Breast epithelium (tissue), 4 donors: Measurements from ENCODE around the gene PFKL. TPM values are rescaled to one million over a fixed set of nuclear protein-coding genes. Genes with fewer than 3 reads are reported as not detected.

Source experiments
- DNase-seq, 2 donors: peaks; one replicate each; pipeline ENCODE4 v3.0.0-alpha.2; 2019; ENCODE audit warnings: low spot score in 2 of 2
- H3K27ac ChIP-seq, 2 donors: fragments of 200-600 bp; sonication (generic) in 1 of 2; one replicate each; pipeline ENCODE4 v1.5.1; 2016 to 2019; ENCODE audit warnings: mild to moderate bottlenecking in 1 of 2
- H3K27me3 ChIP-seq, 2 donors: fragments of 200-600 bp; sonication (generic) in 1 of 2; one replicate each; pipeline versions ENCODE4 v1.5.1 to v1.6.0; 2017 to 2019; ENCODE audit warnings: control low read depth in 1 of 2, mild to moderate bottlenecking in 1 of 2
- H3K36me3 ChIP-seq: fragments of 200-600 bp; one replicate; pipeline ENCODE4 v1.5.1; 2019
- H3K4me1 ChIP-seq, 2 donors: fragments of 200-600 bp; sonication (generic); one replicate each; pipeline ENCODE4 v1.5.1; 2016 to 2019; ENCODE audit warnings: control low read depth in 1 of 2
- H3K4me3 ChIP-seq, 3 donors: fragments of 200-600 bp; sonication (generic); 1 replicate in 2 of 3; 2 replicates in 1 of 3; pipeline ENCODE4 v1.5.1; 2016 to 2019; ENCODE audit warnings: mild to moderate bottlenecking in 3 of 3, moderate library complexity in 2 of 3
- H3K9me3 ChIP-seq, 2 donors: fragments of 200-600 bp; sonication (generic) in 1 of 2; one replicate each; pipeline ENCODE4 v1.5.1; 2016 to 2019; ENCODE audit warnings: control low read depth in 1 of 2
- POLR2A ChIP-seq: fragments of 450-650 bp; IDR thresholded peaks from one replicate; pipeline ENCODE4 v1.6.1; 2016; ENCODE audit warnings: antibody characterized with exemption, mild to moderate bottlenecking, moderate library complexity
- POLR2AphosphoS5 ChIP-seq, 3 donors: sonication (generic); formaldehyde crosslinking; IDR thresholded peaks; one replicate each; pipeline ENCODE4 v1.6.1; 2017; ENCODE audit warnings: antibody characterized with exemption in 3 of 3
- intact Hi-C: fragments of 100-400 bp; cut with DNase I; formaldehyde crosslinking; loops from one replicate; pipeline ENCODE4 v1.15.1; 2023; ENCODE audit warnings: low total_unique reads
- total RNA-seq, 3 donors: library from RNA; depleted of rRNA; stranded (reverse); fragments of >200 nt; gene quantifications; one replicate each; pipeline ENCODE4 v1.1.0, GENCODE V29; 2016
- TF ChIP-seq, protein P1 (sequence below), 3 donors: fragments of 450-650 bp; IDR thresholded peaks; one replicate each; pipeline ENCODE4 v1.5.1; 2016 to 2017; ENCODE audit warnings: antibody characterized with exemption in 3 of 3, mild to moderate bottlenecking in 3 of 3, moderate library complexity in 3 of 3

The PFKL gene
- total RNA-seq, 3 donors from 2014 or later, result 80.9 to 101 (median 97.9) TPM

DNA sequence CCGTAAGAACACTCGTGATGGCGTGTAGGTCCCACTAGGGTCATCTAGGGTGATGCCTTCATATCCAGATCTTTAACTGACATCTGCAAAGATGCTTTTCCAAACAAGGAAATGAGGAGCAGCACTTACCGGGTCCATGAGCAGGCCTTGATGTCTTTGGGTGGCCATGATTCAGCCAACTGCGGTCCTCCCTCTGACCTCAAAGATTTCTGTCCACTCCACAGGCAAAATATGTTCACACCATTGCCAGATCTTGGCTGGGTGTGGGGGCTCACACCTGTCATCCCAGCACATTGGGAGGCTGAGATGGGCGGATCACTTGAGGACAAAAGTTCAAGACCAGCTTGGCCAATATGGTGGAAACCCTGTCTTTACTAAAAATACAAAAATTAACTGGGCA lies 71.7 kb downstream of the PFKL start:
- Histone ChIP-seq H3K4me1 (no peaks in the 10 kb centered on the region), H3K27me3 (peaks cover 0 to 47% of the 10 kb centered on the region in 2 donors), H3K4me3 (no peak overlapping the region), H3K9me3 (peaks cover 0 to 7% of the 10 kb centered on the region in 2 donors), H3K36me3 (no peaks in the 10 kb centered on the region), H3K27ac (no peak overlapping the region)
- no peak for DNase-seq
- intact Hi-C loops, result no loop called here
- TF ChIP-seq POLR2AphosphoS5 (IDR thresholded peaks at IDR 0.05) (no peak), POLR2A (no peak)
- TF ChIP-seq, protein P1, sequence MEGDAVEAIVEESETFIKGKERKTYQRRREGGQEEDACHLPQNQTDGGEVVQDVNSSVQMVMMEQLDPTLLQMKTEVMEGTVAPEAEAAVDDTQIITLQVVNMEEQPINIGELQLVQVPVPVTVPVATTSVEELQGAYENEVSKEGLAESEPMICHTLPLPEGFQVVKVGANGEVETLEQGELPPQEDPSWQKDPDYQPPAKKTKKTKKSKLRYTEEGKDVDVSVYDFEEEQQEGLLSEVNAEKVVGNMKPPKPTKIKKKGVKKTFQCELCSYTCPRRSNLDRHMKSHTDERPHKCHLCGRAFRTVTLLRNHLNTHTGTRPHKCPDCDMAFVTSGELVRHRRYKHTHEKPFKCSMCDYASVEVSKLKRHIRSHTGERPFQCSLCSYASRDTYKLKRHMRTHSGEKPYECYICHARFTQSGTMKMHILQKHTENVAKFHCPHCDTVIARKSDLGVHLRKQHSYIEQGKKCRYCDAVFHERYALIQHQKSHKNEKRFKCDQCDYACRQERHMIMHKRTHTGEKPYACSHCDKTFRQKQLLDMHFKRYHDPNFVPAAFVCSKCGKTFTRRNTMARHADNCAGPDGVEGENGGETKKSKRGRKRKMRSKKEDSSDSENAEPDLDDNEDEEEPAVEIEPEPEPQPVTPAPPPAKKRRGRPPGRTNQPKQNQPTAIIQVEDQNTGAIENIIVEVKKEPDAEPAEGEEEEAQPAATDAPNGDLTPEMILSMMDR (IDR thresholded peaks at IDR 0.05), result no peak

DNA sequence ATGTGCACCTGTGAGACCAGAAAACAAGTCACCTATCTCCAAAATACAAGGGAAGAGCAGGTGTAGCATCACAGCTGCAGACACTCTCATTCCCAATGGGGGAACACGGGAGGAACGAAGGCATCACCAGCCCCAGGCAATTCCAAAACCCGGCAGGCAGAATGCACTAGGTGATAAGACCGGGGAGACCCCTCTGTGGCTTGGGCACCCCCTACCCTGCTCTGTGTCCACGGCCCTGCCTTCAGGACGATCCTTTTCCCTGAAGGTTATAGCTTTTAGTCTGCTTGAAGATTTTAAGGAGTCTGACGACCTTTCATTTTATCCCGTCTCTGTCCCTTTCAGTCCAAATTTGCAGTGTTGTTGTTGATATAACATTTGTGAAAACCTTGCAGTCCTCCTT lies 72.8 kb downstream of the PFKL start:
- no peak overlapping the region for H3K27ac ChIP-seq
- intact Hi-C loops, result no loop called here
- H3K27me3 ChIP-seq, result peaks cover 0 to 56% of the 10 kb centered on the region in 2 donors
- DNase-seq, result no peak
- no peak for TF ChIP-seq POLR2AphosphoS5 (IDR thresholded peaks at IDR 0.05)
- TF ChIP-seq, protein P1 (IDR thresholded peaks at IDR 0.05), result no peak
- TF ChIP-seq POLR2A, result no peak
- no peak overlapping the region for H3K4me3 ChIP-seq
- no peaks in the 10 kb centered on the region for H3K36me3 ChIP-seq
- no peaks in the 10 kb centered on the region for H3K4me1 ChIP-seq
- peaks cover 0 to 7% of the 10 kb centered on the region in 2 donors for H3K9me3 ChIP-seq

DNA sequence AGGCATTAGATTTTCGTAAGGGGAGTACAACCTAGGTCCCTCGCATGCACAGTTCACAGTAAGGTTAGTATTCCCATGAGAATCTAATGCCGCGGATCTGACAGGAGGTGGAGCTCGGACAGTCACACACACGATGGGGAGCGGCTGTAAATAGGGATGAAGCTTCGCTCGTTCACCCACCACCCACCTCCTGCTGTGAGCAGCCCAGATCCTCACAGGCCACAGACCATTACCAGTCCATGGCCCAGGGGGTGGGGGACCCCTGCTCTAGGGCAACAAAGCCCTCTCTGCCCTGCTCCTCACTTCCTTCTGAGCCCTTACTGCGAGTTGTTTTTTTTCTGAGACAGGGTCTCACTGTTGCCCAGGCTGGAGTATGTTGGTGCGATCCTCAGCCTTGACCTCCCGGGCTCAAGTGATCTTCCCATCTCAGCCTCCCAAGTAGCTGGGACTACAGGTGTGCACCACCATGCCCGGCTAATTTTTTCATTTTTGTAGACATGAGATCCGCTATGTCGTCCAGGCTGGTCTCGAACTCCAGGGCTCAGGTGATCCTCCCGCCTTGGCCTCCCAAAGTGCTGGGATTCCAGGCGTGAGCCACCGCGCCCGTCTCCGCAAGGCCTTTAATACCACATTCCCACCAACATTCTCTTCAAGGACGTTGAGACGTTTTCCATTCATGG lies 74.9 kb downstream of the PFKL start:
- Histone ChIP-seq H3K4me3 (no peak overlapping the region), H3K9me3 (peaks cover 0 to 7% of the 10 kb centered on the region in 2 donors), H3K36me3 (no peaks in the 10 kb centered on the region), H3K4me1 (no peaks in the 10 kb centered on the region), H3K27ac (no peak overlapping the region), H3K27me3 (peaks cover 0 to 70% of the 10 kb centered on the region in 2 donors)
- TF ChIP-seq POLR2A (no peak), POLR2AphosphoS5 (IDR thresholded peaks at IDR 0.05) (no peak)
- TF ChIP-seq, protein P1 (IDR thresholded peaks at IDR 0.05), result no peak
- intact Hi-C loops, result no loop called here
- DNase-seq, result no peak

DNA sequence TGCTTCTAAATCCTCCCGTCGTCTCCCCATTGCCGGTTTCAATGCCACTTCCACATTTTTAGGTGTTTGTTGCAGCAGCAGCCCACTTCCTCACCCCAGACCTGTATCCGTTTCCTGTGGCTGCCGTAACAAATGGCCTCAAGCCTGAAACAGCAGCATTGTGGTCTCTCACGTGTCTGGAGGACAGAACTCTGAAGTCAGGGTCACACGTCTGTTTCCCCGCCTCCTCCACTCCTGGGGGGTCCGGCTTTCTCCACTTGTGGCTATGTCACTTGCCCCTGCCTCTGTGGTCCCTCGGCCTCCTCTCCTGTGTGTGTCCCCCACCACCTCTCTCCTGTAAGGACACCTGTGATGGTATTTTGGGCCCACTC lies 75.4 kb downstream of the PFKL start:
- H3K4me3 ChIP-seq, result no peak overlapping the region
- intact Hi-C loops, result no loop called here
- peaks cover 0 to 7% of the 10 kb centered on the region in 2 donors for H3K9me3 ChIP-seq
- TF ChIP-seq POLR2AphosphoS5 (IDR thresholded peaks at IDR 0.05) (no peak), POLR2A (no peak)
- TF ChIP-seq, protein P1 (IDR thresholded peaks at IDR 0.05), result no peak
- no peak for DNase-seq
- peaks cover 0 to 70% of the 10 kb centered on the region in 2 donors for H3K27me3 ChIP-seq
- no peak overlapping the region for H3K27ac ChIP-seq
- no peaks in the 10 kb centered on the region for H3K36me3 ChIP-seq
- no peaks in the 10 kb centered on the region for H3K4me1 ChIP-seq

DNA sequence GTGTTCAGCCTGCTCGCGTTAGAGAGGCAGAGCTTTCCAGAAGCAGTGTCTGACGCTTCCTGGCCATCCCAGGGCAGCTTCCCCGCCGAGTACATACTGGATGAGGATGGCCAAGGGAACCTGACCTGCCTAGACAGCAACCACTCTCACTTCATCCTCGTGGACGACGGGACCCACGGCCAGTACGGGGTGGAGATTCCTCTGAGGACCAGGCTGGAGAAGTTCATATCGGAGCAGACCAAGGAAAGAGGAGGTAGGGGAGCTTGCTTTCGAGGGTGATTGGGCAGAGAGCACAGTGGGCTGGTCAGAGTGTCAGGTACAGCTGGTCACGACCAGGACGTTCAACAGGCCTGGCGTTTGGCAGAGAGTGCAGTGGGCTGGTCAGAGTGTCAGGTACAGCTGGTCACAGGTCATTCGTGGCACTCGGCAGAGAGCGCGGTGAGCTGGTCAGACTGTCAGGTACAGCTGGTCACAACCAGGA lies 75.9 kb downstream of the PFKL start:
- DNase-seq, result no peak
- intact Hi-C loops, result no loop called here
- H3K27ac ChIP-seq, result no peak overlapping the region
- no peaks in the 10 kb centered on the region for H3K4me1 ChIP-seq
- no peak overlapping the region for H3K4me3 ChIP-seq
- TF ChIP-seq, protein P1 (IDR thresholded peaks at IDR 0.05), result no peak
- TF ChIP-seq POLR2AphosphoS5 (IDR thresholded peaks at IDR 0.05), result no peak
- TF ChIP-seq POLR2A, result no peak
- no peaks in the 10 kb centered on the region for H3K36me3 ChIP-seq
- peaks cover 0 to 7% of the 10 kb centered on the region in 2 donors for H3K9me3 ChIP-seq
- H3K27me3 ChIP-seq, result peaks cover 0 to 70% of the 10 kb centered on the region in 2 donors
